ENCODE measurements around the gene MYO1A. TPM values are rescaled to one million over a fixed set of nuclear protein-coding genes. Genes with fewer than 3 reads are reported as not detected.

The MYO1A gene
- total RNA-seq, result 100 to 1,000 TPM; 167 to 444 (median 219) TPM
- long read RNA-seq, donor 1, transcript MYO1A-201 (28 exons, 3,621 nt), result major isoform, 55 of 89 reads
- long read RNA-seq, donor 1, partial matches to known transcripts, result 17 of 89 reads
- long read RNA-seq, donor 1, other reads (novel, unspliced or antisense), result 17 of 89 reads
- long read RNA-seq, donor 2, transcript MYO1A-201 (28 exons, 3,621 nt), result major isoform, 16 of 38 reads
- long read RNA-seq, donor 2, partial matches to known transcripts, result 15 of 38 reads
- long read RNA-seq, donor 2, other reads (novel, unspliced or antisense), result 7 of 38 reads

DNA sequence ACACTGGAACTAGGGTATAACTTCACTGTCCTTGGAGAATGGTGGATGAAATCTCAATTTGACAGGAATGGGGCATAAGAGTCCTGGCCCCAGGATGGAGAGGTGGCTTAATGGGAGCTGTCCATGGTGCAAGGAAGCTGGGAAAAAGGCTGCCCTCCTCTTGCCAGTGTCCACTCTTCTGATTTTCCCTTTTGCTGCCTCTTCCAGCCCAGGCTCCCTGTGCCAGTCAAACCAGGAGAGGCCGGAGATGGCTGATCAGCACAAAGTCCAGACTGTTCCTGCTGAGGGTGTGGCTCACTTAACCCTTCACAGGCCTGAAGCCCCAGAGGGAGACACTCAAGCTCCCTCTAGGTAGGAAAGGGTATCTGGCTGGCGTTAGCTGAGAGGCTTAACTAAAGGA lies at the start of gene MYO1A:
Gene MYO1A (minus strand): TSS at position 240 of the 400 bp plus-strand sequence. CDS start 1,806 bp downstream, outside the sequence.
- intact Hi-C loops (cut with DNase I, micrococcal nuclease), result no loop called here
- ATAC-seq (peak; percentile 91), DNase-seq (peak; percentile 65 to 79 (median 74))
- peak within 1 kb of the TSS; percentile 17 for H3K4me3 ChIP-seq
- TF ChIP-seq CTCF (IDR thresholded peaks at IDR 0.05), result no peak
- H3K9me3 ChIP-seq, result no peaks in the 10 kb centered on the region
- H3K4me1 ChIP-seq (ENCODE audit: low read depth), result peaks cover 19% of the 10 kb centered on the region
- H3K36me3 ChIP-seq (ENCODE audit: low read depth), result no peaks in the 10 kb centered on the region

- ATAC-seq (no peak), DNase-seq (no peak)
- H3K4me3 ChIP-seq, result no peak overlapping the region
- H3K9me3 ChIP-seq, result no peaks in the 10 kb centered on the region
- H3K36me3 ChIP-seq (ENCODE audit: low read depth), result no peaks in the 10 kb centered on the region
- intact Hi-C loops (cut with DNase I, micrococcal nuclease), result no loop called here
- no peak for TF ChIP-seq CTCF (IDR thresholded peaks at IDR 0.05)
- H3K4me1 ChIP-seq (ENCODE audit: low read depth), result peaks cover 16% of the 10 kb centered on the region
Measured at GRCh38 chr12:57099047-57099714, 49.3 kb upstream of the MYO1A start.

DNA sequence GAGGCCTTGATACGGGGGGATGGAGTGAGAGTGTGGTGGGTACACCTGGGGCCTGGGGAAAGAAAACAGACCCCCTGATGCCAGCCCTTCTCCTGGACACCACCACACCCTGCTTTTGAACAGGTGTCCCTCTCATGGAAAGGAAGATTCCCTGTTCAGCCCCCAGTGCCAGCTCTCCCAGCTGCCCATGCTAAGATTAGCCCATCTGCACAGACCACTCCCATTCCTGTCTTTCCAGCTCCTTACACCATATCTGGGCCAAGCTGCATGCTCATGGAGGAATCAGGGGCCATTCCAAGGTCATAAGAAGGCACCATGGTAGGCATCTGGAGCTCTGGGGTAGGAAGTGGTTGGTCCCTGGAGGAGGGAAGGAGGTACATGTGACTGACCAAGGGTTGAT lies 48.6 kb upstream of the MYO1A start:
- no peak for ATAC-seq
- Histone ChIP-seq H3K9me3 (no peaks in the 10 kb centered on the region), H3K36me3 (ENCODE audit: low read depth) (no peaks in the 10 kb centered on the region), H3K4me1 (ENCODE audit: low read depth) (peaks cover 19% of the 10 kb centered on the region), H3K4me3 (no peak overlapping the region)
- intact Hi-C loops (cut with DNase I, micrococcal nuclease), result no loop called here
- no peak for TF ChIP-seq CTCF (IDR thresholded peaks at IDR 0.05)
- DNase-seq, result no peak

GRCh38 chr12:57097554-57097835 lies 47.6 kb upstream of the MYO1A start:
- Histone ChIP-seq H3K4me3 (no peak overlapping the region), H3K36me3 (ENCODE audit: low read depth) (no peaks in the 10 kb centered on the region), H3K4me1 (ENCODE audit: low read depth) (peaks cover 20% of the 10 kb centered on the region), H3K9me3 (no peaks in the 10 kb centered on the region)
- DNase-seq (no peak), ATAC-seq (no peak)
- intact Hi-C loops (cut with DNase I, micrococcal nuclease), result no loop called here
- TF ChIP-seq CTCF (IDR thresholded peaks at IDR 0.05), result no peak

DNA sequence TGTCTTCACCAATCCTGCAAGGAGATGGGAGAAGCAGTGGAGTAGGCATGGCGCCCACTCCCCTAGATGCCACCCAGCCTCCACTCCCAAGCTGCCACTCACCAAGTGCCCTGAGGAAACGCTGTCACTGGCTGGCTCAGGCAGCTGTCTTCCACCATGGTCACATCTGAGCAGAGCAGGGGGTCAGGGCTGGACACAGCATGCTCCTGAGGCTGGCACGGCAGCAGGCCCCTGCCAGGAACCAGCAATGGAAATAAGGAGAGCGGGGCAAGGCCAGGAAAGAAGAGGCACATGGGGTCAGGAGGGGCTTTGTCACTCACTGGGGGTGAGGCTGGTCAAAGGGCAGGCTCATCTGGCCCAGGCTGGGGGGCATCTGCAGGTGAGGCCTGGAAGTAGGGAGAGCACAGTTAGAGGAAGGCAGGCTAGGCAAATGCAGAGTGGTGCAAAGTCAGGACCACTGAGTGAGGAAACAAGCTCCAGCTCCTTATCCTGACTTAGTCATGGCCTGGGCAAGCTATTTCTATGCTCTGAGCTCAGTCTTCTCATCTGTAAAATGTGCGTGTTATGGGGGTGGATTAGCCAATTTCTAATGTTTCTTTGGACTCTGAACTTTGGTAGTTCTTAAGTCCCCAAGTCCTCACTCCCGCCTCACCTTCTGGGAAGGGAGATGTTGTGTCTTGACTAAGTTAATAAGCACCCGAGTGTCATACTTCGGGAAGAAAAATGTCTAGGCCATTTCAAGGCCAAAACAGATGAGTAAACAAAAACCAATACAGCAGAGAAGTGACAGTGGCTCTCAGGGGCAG lies 47.0 kb upstream of the MYO1A start:
- H3K9me3 ChIP-seq, result no peaks in the 10 kb centered on the region
- ATAC-seq (no peak), DNase-seq (peak in 1 of 3 donors; percentile 30)
- intact Hi-C loops (cut with DNase I, micrococcal nuclease), result no loop called here
- peaks cover 15% of the 10 kb centered on the region for H3K4me1 ChIP-seq (ENCODE audit: low read depth)
- H3K4me3 ChIP-seq, result no peak overlapping the region
- H3K36me3 ChIP-seq (ENCODE audit: low read depth), result no peaks in the 10 kb centered on the region
- TF ChIP-seq CTCF (IDR thresholded peaks at IDR 0.05), result no peak
